HCT116 (cell line): Measurements from ENCODE around the gene NFATC3. TPM values are rescaled to one million over a fixed set of nuclear protein-coding genes. Genes with fewer than 3 reads are reported as not detected.

Experiments used
- ATAC-seq: fragments of 200-7000 bp; cut with Tn5 transposase; 2 replicates; pipeline ENCODE4 v1.9.1; 2020; ENCODE audit warnings: mild to moderate bottlenecking, moderate library complexity
- BruUV-seq: library from RNA; stranded (reverse); fragments of 400-500 nt; replicated peaks from 2 replicates; lab custom pipeline; 2021; lab: Mats Ljungman, UMichigan
- CTCF ChIA-PET: fragments of 300-600 bp; sonication (Branson Sonifier 250); formaldehyde crosslinking; loops from one replicate; lab custom pipeline; 2021; ENCODE audit warnings: antibody characterized with exemption; lab: Charles Lee
- POLR2A ChIA-PET: fragments of 300-600, 350-600 bp; sonication (Branson Sonifier 250); formaldehyde crosslinking; loops from one replicate; lab custom pipeline; 2021; ENCODE audit warnings: antibody characterized with exemption; lab: Charles Lee
- RAD21 ChIA-PET, 2 experiments: fragments of 300-600 bp; sonication (Branson Sonifier 250); formaldehyde crosslinking; loops; one replicate each; lab custom pipeline; 2023; ENCODE audit warnings: low total read pairs in 2 of 2; ENCODE audit not compliant: uncharacterized antibody in 2 of 2, unreplicated experiment in 2 of 2, low non-redundant PET in 1 of 2; lab: Charles Lee
- DNase-seq: peaks from one replicate; pipeline ENCODE4 v3.0.0-alpha.2; 2010; ENCODE audit warnings: low read depth, low spot score
- H2AFZ ChIP-seq: fragments of 200-600 bp; shearing (Covaris generic), sonication (generic); 2 replicates; pipeline ENCODE4 v1.6.1; 2017; ENCODE audit warnings: low read depth, mixed run types, mixed read lengths, antibody characterized with exemption, low read length; ENCODE audit not compliant: poor library complexity, severe bottlenecking
- H3K27ac ChIP-seq: 2 replicates; pipeline ENCODE4 v1.5.1; 2012; ENCODE audit warnings: low read depth, low read length
- H3K27me3 ChIP-seq: fragments of 200-600 bp; sonication (generic); 2 replicates; pipeline ENCODE4 v1.6.1; 2016; ENCODE audit warnings: mixed run types, low read length, mixed read lengths; ENCODE audit not compliant: insufficient read depth
- H3K36me3 ChIP-seq, 2 experiments: fragments of 200-500 bp in 1 of 2; fragments of 200-600 bp in 1 of 2; sonication (Bioruptor generic) in 1 of 2; sonication (generic) in 1 of 2; 2 replicates each; pipeline versions ENCODE4 v1.5.1 to v1.6.1; 2014 to 2016; ENCODE audit warnings: low read length in 2 of 2, inconsistent platforms in 1 of 2, mixed read lengths in 1 of 2, mixed run types in 1 of 2; ENCODE audit not compliant: insufficient read depth in 2 of 2, control insufficient read depth in 1 of 2
- H3K4me1 ChIP-seq, 2 experiments: fragments of 200-600 bp in 1 of 2; sonication (generic) in 1 of 2; 2 replicates each; pipeline versions ENCODE4 v1.5.1 to v1.6.1; 2012 to 2017; ENCODE audit warnings: low read length in 2 of 2, inconsistent platforms in 1 of 2, mild to moderate bottlenecking in 1 of 2, mixed read lengths in 1 of 2, mixed run types in 1 of 2, moderate library complexity in 1 of 2; ENCODE audit not compliant: insufficient read depth in 2 of 2, control insufficient read depth in 1 of 2
- H3K4me2 ChIP-seq: fragments of 200-600 bp; sonication (generic); 2 replicates; pipeline ENCODE4 v1.6.1; 2017; ENCODE audit warnings: mixed run types, low read length, mixed read lengths
- H3K4me3 ChIP-seq, 2 experiments: fragments of 200-600 bp in 1 of 2; sonication (generic) in 1 of 2; replicated peaks in 1 of 2; 2 replicates each; pipeline ENCODE4 v1.5.1; 2011 to 2016; ENCODE audit warnings: low read length in 2 of 2, control low read depth in 1 of 2, low read depth in 1 of 2, mild to moderate bottlenecking in 1 of 2, mixed read lengths in 1 of 2, mixed run types in 1 of 2
- H3K79me2 ChIP-seq: fragments of 200-600 bp; sonication (generic); 2 replicates; pipeline ENCODE4 v1.6.1; 2017; ENCODE audit warnings: mild to moderate bottlenecking, mixed run types, low read length, moderate library complexity, mixed read lengths; ENCODE audit not compliant: insufficient read depth
- H3K9ac ChIP-seq: fragments of 200-600 bp; sonication (generic); 2 replicates; pipeline ENCODE4 v1.6.1; 2016; ENCODE audit warnings: low read length, mixed read lengths
- H3K9me2 ChIP-seq: fragments of 200-600 bp; sonication (generic), shearing (Covaris generic); 2 replicates; pipeline ENCODE4 v1.6.1; 2017; ENCODE audit warnings: mixed run types, mild to moderate bottlenecking, moderate library complexity; ENCODE audit not compliant: insufficient read depth
- H3K9me3 ChIP-seq, 2 experiments: fragments of 200-500 bp in 1 of 2; fragments of 200-600 bp in 1 of 2; sonication (Bioruptor generic) in 1 of 2; sonication (generic) in 1 of 2; 2 replicates each; pipeline ENCODE4 v1.6.1; 2014 to 2017; ENCODE audit warnings: low read length in 2 of 2, mixed read lengths in 2 of 2, inconsistent platforms in 1 of 2, low read depth in 1 of 2, mild to moderate bottlenecking in 1 of 2, mixed run types in 1 of 2, moderate library complexity in 1 of 2; ENCODE audit not compliant: control insufficient read depth in 1 of 2, insufficient read depth in 1 of 2
- H4K20me1 ChIP-seq: fragments of 200-600 bp; sonication (generic), shearing (Covaris generic); 2 replicates; pipeline ENCODE4 v1.6.1; 2017; ENCODE audit warnings: mixed run types, mild to moderate bottlenecking, moderate library complexity; ENCODE audit not compliant: insufficient read depth
- EZH2phosphoT487 ChIP-seq: fragments of 200-600 bp; IDR thresholded peaks from 2 replicates; pipeline ENCODE4 v1.6.1; 2018; ENCODE audit warnings: antibody characterized with exemption, borderline replicate concordance
- FOSL1 ChIP-seq: IDR thresholded peaks from 2 replicates; pipeline ENCODE4 v1.6.1; 2012; ENCODE audit warnings: low read depth
- POLR2A ChIP-seq: IDR thresholded peaks from 2 replicates; pipeline ENCODE4 v1.7.0; 2011; ENCODE audit warnings: borderline replicate concordance; ENCODE audit not compliant: insufficient read depth, insufficient read length; ENCODE audit errors: extremely low read depth
- POLR2AphosphoS5 ChIP-seq: IDR thresholded peaks from 2 replicates; pipeline ENCODE4 v1.6.1; 2011; ENCODE audit warnings: mild to moderate bottlenecking, low read depth, low read length, moderate library complexity
- REST ChIP-seq: IDR thresholded peaks from 2 replicates; pipeline ENCODE4 v1.6.1; 2012; ENCODE audit warnings: low read depth
- SIN3A ChIP-seq: IDR thresholded peaks from 2 replicates; pipeline ENCODE4 v1.6.1; 2012; ENCODE audit warnings: low read depth
- TCF7L2 ChIP-seq: IDR thresholded peaks from 2 replicates; pipeline ENCODE4 v1.7.0; 2011; ENCODE audit warnings: borderline replicate concordance, inconsistent platforms; ENCODE audit not compliant: insufficient read depth, insufficient read length; ENCODE audit errors: extremely low read depth
- ZBTB33 ChIP-seq: IDR thresholded peaks from 2 replicates; pipeline ENCODE4 v1.6.1; 2011; ENCODE audit warnings: mild to moderate bottlenecking, low read length, moderate library complexity; ENCODE audit not compliant: insufficient replicate concordance; ENCODE audit errors: extremely low read depth
- ZFX ChIP-seq: fragments of 450-650 bp; IDR thresholded peaks from 2 replicates; pipeline ENCODE4 v1.6.1; 2017
- ZNF274 ChIP-seq: fragments of 200-500 bp; sonication (Bioruptor generic); IDR thresholded peaks from 2 replicates; pipeline ENCODE4 v1.6.1; 2014; ENCODE audit warnings: mild to moderate bottlenecking, low read depth, low read length, inconsistent platforms
- intact Hi-C: fragments of 100-400 bp; cut with micrococcal nuclease; formaldehyde crosslinking; loops from 2 replicates; pipeline ENCODE4 v1.10.0; 2022
- total RNA-seq: library from RNA; stranded (reverse); gene quantifications from one replicate; pipeline ENCODE4 v1.2.1, GENCODE V29; 2021; ENCODE audit not compliant: unreplicated experiment

Gene NFATC3
- total RNA-seq, 1 experiment from 2014 or later, result 25.6 TPM

GRCh38 chr16:68231384-68232136, 146.4 kb downstream of the NFATC3 start (continued):
- TF ChIP-seq REST (no peak), ZNF274 (no peak), EZH2phosphoT487 (no peak), SIN3A (no peak), POLR2AphosphoS5 (no peak), FOSL1 (no peak), ZFX (no peak)
- TF ChIP-seq, all 23 proteins: peak for 0

- peaks cover 43% of the 10 kb centered on the region for H3K79me2 ChIP-seq
- no peaks in the 10 kb centered on the region for H3K27me3 ChIP-seq
- CTCF ChIA-PET, result no interaction called here
- peaks cover 4% of the 10 kb centered on the region; the same call in 1 of the 2 replicates for H4K20me1 ChIP-seq
- RAD21 ChIA-PET, result no interaction called here
- no peak overlapping the region for H2AFZ ChIP-seq
- H3K4me3 ChIP-seq, result no peak overlapping the region
- intact Hi-C loops, result loop anchor here (10.0 kb wide), 1 partner anchor 708 kb away; the partner anchor contains the start of gene RIPOR1
- H3K27ac ChIP-seq, result no peak overlapping the region
- DNase-seq (no peak), ATAC-seq (no peak)
- no peaks in the 10 kb centered on the region for H3K9me3 ChIP-seq
- BruUV-seq, result no TSS peak
- H3K9me2 ChIP-seq, result no peaks in the 10 kb centered on the region
- H3K9ac ChIP-seq, result no peak overlapping the region
- TF ChIP-seq POLR2AphosphoS5 (no peak), TCF7L2 (no peak), ZBTB33 (no peak), POLR2A (no peak)
- TF ChIP-seq, all 23 proteins: peak for 0
- Histone ChIP-seq H3K4me2 (no peak overlapping the region), H3K4me1 (peaks cover 23 to 30% of the 10 kb centered on the region in 2 experiments), H3K36me3 (peaks cover 18 to 49% of the 10 kb centered on the region in 2 experiments; a peak in 3 of 4 replicates)
- POLR2A ChIA-PET, result no interaction called here
Observed at GRCh38 chr16:68232335-68232734, 147.2 kb downstream of the NFATC3 start.
